Fibroblast of lung (primary cell): ENCODE data around the gene TCTA. TPM values are rescaled to one million over a fixed set of nuclear protein-coding genes. Genes with fewer than 3 reads are reported as not detected.
A peak's percentile ranks its signal among the peaks of the same experiment; 100 is the strongest.

Source experiments
- DNase-seq, 2 donors: peaks; one replicate each; pipeline versions ENCODE4 v3.0.0 to v3.0.0-alpha.2; 2010; ENCODE audit warnings: low read depth in 2 of 2
- H2AFZ ChIP-seq: 2 replicates; pipeline ENCODE4 v1.5.1; 2012; ENCODE audit warnings: low read length, control low read depth, inconsistent platforms
- H3K27ac ChIP-seq: 2 replicates; pipeline ENCODE4 v1.5.1; 2011; ENCODE audit warnings: low read length, control low read depth; ENCODE audit not compliant: insufficient read depth
- H3K27me3 ChIP-seq: 2 replicates; pipeline ENCODE4 v1.5.1; 2011; ENCODE audit warnings: mild to moderate bottlenecking, low read length; ENCODE audit not compliant: control insufficient read depth, insufficient read depth
- H3K36me3 ChIP-seq: 2 replicates; pipeline ENCODE4 v1.5.1; 2011; ENCODE audit warnings: low read length; ENCODE audit not compliant: control insufficient read depth, insufficient read depth
- H3K4me1 ChIP-seq: 2 replicates; pipeline ENCODE4 v1.5.1; 2011; ENCODE audit warnings: low read length; ENCODE audit not compliant: control insufficient read depth, insufficient read depth; ENCODE audit errors: extremely low read depth
- H3K4me2 ChIP-seq: 2 replicates; pipeline ENCODE4 v1.5.1; 2011; ENCODE audit warnings: low read length, control low read depth; ENCODE audit not compliant: insufficient read depth; ENCODE audit errors: extremely low read depth
- H3K4me3 ChIP-seq, 4 experiments: fragments of 200-600 bp in 1 of 4; sonication (generic) in 1 of 4; replicated peaks in 1 of 4; 2 replicates each; pipeline ENCODE4 v1.5.1; 2011 to 2016; ENCODE audit warnings: low read length in 4 of 4, low read depth in 3 of 4, mild to moderate bottlenecking in 3 of 4, control low read depth in 2 of 4, inconsistent platforms in 1 of 4, mixed read lengths in 1 of 4; ENCODE audit not compliant: insufficient read depth in 1 of 4; ENCODE audit errors: control extremely low read depth in 1 of 4
- H3K79me2 ChIP-seq: 2 replicates; pipeline ENCODE4 v1.5.1; 2012; ENCODE audit warnings: mild to moderate bottlenecking, low read length, inconsistent platforms; ENCODE audit not compliant: control insufficient read depth, insufficient read depth
- H3K9ac ChIP-seq: 2 replicates; pipeline ENCODE4 v1.5.1; 2011; ENCODE audit warnings: mild to moderate bottlenecking, low read length, control low read depth; ENCODE audit not compliant: insufficient read depth
- H3K9me3 ChIP-seq: 2 replicates; pipeline ENCODE4 v1.5.1; 2012; ENCODE audit warnings: low read depth, low read length; ENCODE audit not compliant: control insufficient read depth, insufficient read depth
- H4K20me1 ChIP-seq: 2 replicates; pipeline ENCODE4 v1.5.1; 2011; ENCODE audit warnings: low read length; ENCODE audit not compliant: control insufficient read depth, insufficient read depth; ENCODE audit errors: extremely low read depth
- EZH2 ChIP-seq: IDR thresholded peaks from 2 replicates; pipeline ENCODE4 v1.5.1; 2012; ENCODE audit warnings: low read length, control low read depth, mild to moderate bottlenecking; ENCODE audit errors: missing control alignments
- polyA plus RNA-seq, 2 donors: library from polyadenylated mRNA; depleted of rRNA in 1 of 2; stranded (reverse) in 1 of 2; unstranded in 1 of 2; fragments of >200 nt; gene quantifications; 2 replicates each; pipeline ENCODE4 v1.2.1, GENCODE V29; 2011 to 2012; ENCODE audit warnings: missing spikeins in 1 of 2
- total RNA-seq: library from RNA; depleted of rRNA; stranded (reverse); fragments of >200 nt; gene quantifications from 2 replicates; pipeline ENCODE4 v1.2.1, GENCODE V29; 2014
- TF ChIP-seq, protein P1 (sequence below), 2 donors: IDR thresholded peaks in 1 of 2; conservative IDR thresholded peaks in 1 of 2; 1 replicate in 1 of 2; 2 replicates in 1 of 2; pipeline ENCODE4 v1.5.1; 2011 to 2012; ENCODE audit warnings: low read length in 2 of 2, control low read depth in 1 of 2, inconsistent platforms in 1 of 2, low read depth in 1 of 2, mild to moderate bottlenecking in 1 of 2

TCTA gene
- total and polyA plus RNA-seq, 2 donors (not counting 1 experiment from before 2014, with no cell fraction given) = 34.5 to 57.8 TPM

DNA sequence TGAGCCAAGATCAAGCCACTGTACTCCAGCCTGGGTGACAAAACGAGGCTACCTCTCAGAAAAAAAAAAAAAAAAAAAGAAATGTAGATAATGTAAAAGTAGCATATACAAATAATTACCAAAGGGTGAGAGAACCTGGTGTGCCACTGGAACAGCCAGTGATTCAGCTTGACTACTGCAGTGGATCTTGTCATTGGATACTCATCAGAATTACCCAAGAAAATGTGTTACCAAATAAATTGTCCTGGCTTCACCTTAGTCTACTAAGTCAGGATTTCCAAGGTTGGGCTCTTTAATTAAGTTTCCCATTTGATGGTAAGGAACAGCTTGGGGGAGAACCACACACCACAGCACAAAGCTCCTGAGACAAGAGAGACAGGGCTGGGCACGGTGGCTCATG is 15.4 kb downstream of the TCTA start:
- Histone ChIP-seq H4K20me1 (no peaks in the 10 kb centered on the region), H2AFZ (no peak overlapping the region), H3K4me3 (no peak overlapping the region), H3K79me2 (no peaks in the 10 kb centered on the region), H3K9me3 (no peaks in the 10 kb centered on the region), H3K4me2 (no peak overlapping the region), H3K36me3 (peaks cover 2% of the 10 kb centered on the region), H3K27ac (no peak overlapping the region), H3K27me3 (no peaks in the 10 kb centered on the region), H3K9ac (no peak overlapping the region), H3K4me1 (peaks cover 6% of the 10 kb centered on the region)
- TF ChIP-seq EZH2 = no peak
- TF ChIP-seq, protein P1, sequence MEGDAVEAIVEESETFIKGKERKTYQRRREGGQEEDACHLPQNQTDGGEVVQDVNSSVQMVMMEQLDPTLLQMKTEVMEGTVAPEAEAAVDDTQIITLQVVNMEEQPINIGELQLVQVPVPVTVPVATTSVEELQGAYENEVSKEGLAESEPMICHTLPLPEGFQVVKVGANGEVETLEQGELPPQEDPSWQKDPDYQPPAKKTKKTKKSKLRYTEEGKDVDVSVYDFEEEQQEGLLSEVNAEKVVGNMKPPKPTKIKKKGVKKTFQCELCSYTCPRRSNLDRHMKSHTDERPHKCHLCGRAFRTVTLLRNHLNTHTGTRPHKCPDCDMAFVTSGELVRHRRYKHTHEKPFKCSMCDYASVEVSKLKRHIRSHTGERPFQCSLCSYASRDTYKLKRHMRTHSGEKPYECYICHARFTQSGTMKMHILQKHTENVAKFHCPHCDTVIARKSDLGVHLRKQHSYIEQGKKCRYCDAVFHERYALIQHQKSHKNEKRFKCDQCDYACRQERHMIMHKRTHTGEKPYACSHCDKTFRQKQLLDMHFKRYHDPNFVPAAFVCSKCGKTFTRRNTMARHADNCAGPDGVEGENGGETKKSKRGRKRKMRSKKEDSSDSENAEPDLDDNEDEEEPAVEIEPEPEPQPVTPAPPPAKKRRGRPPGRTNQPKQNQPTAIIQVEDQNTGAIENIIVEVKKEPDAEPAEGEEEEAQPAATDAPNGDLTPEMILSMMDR (conservative IDR thresholded peaks at IDR 0.05 in 1 of 2, IDR thresholded peaks at IDR 0.05 in 1 of 2; ENCODE audit: low read depth in 1 of 2, low read length in 2 of 2) = no peak
- DNase-seq = no peak

DNA sequence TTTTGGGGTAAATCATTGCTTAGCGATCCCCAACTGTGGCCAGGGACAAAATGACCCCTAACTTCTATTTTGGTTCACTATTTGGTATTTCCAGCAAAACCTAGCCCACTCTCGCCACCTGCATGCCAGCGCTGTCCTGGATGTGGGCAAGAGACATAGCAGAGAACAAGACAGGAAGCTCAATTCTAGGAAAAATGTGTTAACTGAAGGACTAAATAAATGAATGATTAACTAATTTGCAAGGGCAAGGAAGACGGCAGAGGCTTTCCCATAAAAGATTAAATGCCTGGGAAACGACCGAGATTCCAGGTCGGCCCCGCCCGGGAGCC is 16.5 kb downstream of the TCTA start:
- no peaks in the 10 kb centered on the region for H4K20me1 ChIP-seq
- H3K4me2 ChIP-seq = peak overlapping the region; percentile 97
- TF ChIP-seq, protein P1 (conservative IDR thresholded peaks at IDR 0.05 in 1 of 2, IDR thresholded peaks at IDR 0.05 in 1 of 2; ENCODE audit: low read depth in 1 of 2, low read length in 2 of 2) = no peak
- no peak for TF ChIP-seq EZH2
- peak overlapping the region; percentile 75 for H3K9ac ChIP-seq
- peak overlapping the region; percentile 69 to 86 (median 77) for H3K4me3 ChIP-seq
- H3K79me2 ChIP-seq = no peaks in the 10 kb centered on the region
- H3K27me3 ChIP-seq = no peaks in the 10 kb centered on the region
- no peaks in the 10 kb centered on the region for H3K4me1 ChIP-seq
- peaks cover 2% of the 10 kb centered on the region for H3K36me3 ChIP-seq
- no peaks in the 10 kb centered on the region for H3K9me3 ChIP-seq
- H2AFZ ChIP-seq = peak overlapping the region; percentile 99
- no peak for DNase-seq
- H3K27ac ChIP-seq = peak overlapping the region; percentile 74

DNA sequence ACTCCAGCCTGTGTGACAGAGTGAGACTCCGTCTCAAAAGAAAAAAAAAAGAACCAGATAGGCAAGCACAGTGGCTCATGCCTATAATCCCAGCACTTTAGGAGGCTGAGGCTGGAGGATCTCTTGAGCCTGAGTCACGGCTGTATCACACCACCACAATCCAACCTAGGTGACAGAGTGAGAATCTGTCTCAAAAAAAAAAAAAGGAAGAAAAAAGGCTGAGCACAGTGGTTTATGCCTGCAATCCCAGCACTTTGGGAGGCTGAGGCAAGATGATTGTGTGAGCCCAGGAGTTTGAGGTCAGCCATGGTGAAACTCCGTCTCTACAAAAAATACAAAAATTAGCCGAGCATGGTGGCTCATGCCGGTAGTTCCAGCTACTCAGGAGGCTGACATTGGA is 22.5 kb downstream of the TCTA start:
- Histone ChIP-seq H3K9me3 (no peaks in the 10 kb centered on the region), H3K27ac (no peak overlapping the region), H3K27me3 (no peaks in the 10 kb centered on the region), H3K4me3 (no peak overlapping the region), H3K4me1 (no peaks in the 10 kb centered on the region), H3K4me2 (no peak overlapping the region), H3K36me3 (no peaks in the 10 kb centered on the region), H4K20me1 (no peaks in the 10 kb centered on the region), H2AFZ (no peak overlapping the region), H3K79me2 (no peaks in the 10 kb centered on the region), H3K9ac (no peak overlapping the region)
- TF ChIP-seq, protein P1 (conservative IDR thresholded peaks at IDR 0.05 in 1 of 2, IDR thresholded peaks at IDR 0.05 in 1 of 2; ENCODE audit: low read depth in 1 of 2, low read length in 2 of 2) = no peak
- no peak for TF ChIP-seq EZH2
- DNase-seq = no peak
